ENCODE measurements around the gene ZNF70. TPM values are rescaled to one million over a fixed set of nuclear protein-coding genes. Genes with fewer than 3 reads are reported as not detected.

Gene ZNF70
- total and polyA plus RNA-seq, 2 of the 13 experiments (the other 11 are each of a cell fraction or from before 2014, with no cell fraction given), result 0.62 to 3.6 TPM

DNA sequence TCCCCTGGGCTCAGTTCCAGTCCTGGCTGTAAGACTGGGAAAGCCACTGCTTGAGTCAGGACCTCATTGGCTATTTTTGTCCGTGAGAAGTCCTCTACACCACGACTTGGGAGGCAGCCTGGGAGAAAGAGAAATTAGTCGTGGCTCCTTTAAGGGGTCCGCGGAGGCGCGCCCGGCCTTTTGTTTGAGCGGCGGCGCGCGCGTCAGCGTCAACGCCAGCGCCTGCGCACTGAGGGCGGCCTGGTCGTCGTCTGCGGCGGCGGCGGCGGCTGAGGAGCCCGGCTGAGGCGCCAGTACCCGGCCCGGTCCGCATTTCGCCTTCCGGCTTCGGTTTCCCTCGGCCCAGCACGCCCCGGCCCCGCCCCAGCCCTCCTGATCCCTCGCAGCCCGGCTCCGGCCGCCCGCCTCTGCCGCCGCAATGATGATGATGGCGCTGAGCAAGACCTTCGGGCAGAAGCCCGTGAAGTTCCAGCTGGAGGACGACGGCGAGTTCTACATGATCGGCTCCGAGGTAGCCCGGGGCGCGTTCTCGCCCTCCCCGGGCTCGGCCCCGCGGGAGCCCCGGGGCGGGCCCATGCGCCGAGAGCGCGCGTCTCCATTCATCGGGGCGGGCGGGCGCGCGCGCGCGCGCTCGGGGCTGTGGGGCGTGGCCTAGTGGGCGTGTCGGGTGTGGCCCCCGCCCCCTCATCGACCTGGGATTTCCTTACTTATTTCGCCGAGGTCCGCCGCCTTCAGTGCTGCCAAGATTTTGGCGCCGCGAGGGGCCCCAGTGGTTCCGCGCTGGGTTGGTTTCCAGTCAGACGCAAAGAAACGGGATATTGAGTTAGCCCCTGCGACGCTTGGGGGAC lies 36.1 kb upstream of the ZNF70 start, which contains the start of gene SMARCB1 (continued):
- TF ChIP-seq, protein P1, sequence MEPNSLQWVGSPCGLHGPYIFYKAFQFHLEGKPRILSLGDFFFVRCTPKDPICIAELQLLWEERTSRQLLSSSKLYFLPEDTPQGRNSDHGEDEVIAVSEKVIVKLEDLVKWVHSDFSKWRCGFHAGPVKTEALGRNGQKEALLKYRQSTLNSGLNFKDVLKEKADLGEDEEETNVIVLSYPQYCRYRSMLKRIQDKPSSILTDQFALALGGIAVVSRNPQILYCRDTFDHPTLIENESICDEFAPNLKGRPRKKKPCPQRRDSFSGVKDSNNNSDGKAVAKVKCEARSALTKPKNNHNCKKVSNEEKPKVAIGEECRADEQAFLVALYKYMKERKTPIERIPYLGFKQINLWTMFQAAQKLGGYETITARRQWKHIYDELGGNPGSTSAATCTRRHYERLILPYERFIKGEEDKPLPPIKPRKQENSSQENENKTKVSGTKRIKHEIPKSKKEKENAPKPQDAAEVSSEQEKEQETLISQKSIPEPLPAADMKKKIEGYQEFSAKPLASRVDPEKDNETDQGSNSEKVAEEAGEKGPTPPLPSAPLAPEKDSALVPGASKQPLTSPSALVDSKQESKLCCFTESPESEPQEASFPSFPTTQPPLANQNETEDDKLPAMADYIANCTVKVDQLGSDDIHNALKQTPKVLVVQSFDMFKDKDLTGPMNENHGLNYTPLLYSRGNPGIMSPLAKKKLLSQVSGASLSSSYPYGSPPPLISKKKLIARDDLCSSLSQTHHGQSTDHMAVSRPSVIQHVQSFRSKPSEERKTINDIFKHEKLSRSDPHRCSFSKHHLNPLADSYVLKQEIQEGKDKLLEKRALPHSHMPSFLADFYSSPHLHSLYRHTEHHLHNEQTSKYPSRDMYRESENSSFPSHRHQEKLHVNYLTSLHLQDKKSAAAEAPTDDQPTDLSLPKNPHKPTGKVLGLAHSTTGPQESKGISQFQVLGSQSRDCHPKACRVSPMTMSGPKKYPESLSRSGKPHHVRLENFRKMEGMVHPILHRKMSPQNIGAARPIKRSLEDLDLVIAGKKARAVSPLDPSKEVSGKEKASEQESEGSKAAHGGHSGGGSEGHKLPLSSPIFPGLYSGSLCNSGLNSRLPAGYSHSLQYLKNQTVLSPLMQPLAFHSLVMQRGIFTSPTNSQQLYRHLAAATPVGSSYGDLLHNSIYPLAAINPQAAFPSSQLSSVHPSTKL (CRISPR knock-in tag; IDR thresholded peaks at IDR 0.05), result no peak
- TF ChIP-seq ZNF772 (CRISPR knock-in tag; IDR thresholded peaks at IDR 0.05) (no peak), KMT2B (CRISPR knock-in tag; IDR thresholded peaks at IDR 0.05) (no peak), ZNF296 (CRISPR knock-in tag; conservative IDR thresholded peaks at IDR 0.05) (no peak), BRCA1 (CRISPR knock-in tag; IDR thresholded peaks at IDR 0.05) (no peak), ZNF263 (CRISPR knock-in tag; IDR thresholded peaks at IDR 0.05) (no peak), RARG (CRISPR knock-in tag; IDR thresholded peaks at IDR 0.05; ENCODE audit: low read depth) (no peak), CBFB (CRISPR knock-in tag; IDR thresholded peaks at IDR 0.05) (0 out of 2 replicates have a peak, but pooled peaks have one; percentile 9), NFYB (CRISPR knock-in tag; IDR thresholded peaks at IDR 0.05) (no peak), FOXA1 (IDR thresholded peaks at IDR 0.05) (no peak), FOXA1 (CRISPR knock-in tag; IDR thresholded peaks at IDR 0.05) (no peak), MED13 (CRISPR knock-in tag; IDR thresholded peaks at IDR 0.05) (no peak), ZNF101 (CRISPR knock-in tag; IDR thresholded peaks at IDR 0.05; ENCODE audit: borderline replicate concordance, low read depth) (no peak)
- TF ChIP-seq, protein P2, sequence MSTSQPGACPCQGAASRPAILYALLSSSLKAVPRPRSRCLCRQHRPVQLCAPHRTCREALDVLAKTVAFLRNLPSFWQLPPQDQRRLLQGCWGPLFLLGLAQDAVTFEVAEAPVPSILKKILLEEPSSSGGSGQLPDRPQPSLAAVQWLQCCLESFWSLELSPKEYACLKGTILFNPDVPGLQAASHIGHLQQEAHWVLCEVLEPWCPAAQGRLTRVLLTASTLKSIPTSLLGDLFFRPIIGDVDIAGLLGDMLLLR (CRISPR knock-in tag; IDR thresholded peaks at IDR 0.05), result peak; percentile 66
- TF ChIP-seq, protein P3, sequence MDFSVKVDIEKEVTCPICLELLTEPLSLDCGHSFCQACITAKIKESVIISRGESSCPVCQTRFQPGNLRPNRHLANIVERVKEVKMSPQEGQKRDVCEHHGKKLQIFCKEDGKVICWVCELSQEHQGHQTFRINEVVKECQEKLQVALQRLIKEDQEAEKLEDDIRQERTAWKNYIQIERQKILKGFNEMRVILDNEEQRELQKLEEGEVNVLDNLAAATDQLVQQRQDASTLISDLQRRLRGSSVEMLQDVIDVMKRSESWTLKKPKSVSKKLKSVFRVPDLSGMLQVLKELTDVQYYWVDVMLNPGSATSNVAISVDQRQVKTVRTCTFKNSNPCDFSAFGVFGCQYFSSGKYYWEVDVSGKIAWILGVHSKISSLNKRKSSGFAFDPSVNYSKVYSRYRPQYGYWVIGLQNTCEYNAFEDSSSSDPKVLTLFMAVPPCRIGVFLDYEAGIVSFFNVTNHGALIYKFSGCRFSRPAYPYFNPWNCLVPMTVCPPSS (IDR thresholded peaks at IDR 0.05), result no peak
- TF ChIP-seq, protein P4, sequence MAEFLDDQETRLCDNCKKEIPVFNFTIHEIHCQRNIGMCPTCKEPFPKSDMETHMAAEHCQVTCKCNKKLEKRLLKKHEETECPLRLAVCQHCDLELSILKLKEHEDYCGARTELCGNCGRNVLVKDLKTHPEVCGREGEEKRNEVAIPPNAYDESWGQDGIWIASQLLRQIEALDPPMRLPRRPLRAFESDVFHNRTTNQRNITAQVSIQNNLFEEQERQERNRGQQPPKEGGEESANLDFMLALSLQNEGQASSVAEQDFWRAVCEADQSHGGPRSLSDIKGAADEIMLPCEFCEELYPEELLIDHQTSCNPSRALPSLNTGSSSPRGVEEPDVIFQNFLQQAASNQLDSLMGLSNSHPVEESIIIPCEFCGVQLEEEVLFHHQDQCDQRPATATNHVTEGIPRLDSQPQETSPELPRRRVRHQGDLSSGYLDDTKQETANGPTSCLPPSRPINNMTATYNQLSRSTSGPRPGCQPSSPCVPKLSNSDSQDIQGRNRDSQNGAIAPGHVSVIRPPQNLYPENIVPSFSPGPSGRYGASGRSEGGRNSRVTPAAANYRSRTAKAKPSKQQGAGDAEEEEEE (CRISPR knock-in tag; IDR thresholded peaks at IDR 0.05; ENCODE audit: borderline replicate concordance), result no peak
- TF ChIP-seq, protein P5, sequence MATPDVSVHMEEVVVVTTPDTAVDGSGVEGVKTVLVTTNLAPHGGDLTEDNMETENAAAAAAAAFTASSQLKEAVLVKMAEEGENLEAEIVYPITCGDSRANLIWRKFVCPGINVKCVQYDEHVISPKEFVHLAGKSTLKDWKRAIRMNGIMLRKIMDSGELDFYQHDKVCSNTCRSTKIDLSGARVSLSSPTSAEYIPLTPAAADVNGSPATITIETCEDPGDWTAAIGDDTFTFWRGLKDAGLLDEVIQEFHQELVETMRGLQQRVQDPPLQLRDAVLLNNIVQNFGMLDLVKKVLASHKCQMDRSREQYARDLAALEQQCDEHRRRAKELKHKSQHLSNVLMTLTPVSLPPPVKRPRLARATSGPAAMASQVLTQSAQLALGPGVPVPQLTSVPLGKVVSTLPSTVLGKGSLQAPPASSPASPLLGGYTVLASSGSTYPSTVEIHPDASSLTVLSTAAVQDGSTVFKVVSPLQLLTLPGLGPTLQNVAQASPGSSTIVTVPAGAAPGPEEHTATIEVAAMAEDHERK (CRISPR knock-in tag; IDR thresholded peaks at IDR 0.05; ENCODE audit: low read depth), result peak; percentile 84
- TF ChIP-seq, protein P6, sequence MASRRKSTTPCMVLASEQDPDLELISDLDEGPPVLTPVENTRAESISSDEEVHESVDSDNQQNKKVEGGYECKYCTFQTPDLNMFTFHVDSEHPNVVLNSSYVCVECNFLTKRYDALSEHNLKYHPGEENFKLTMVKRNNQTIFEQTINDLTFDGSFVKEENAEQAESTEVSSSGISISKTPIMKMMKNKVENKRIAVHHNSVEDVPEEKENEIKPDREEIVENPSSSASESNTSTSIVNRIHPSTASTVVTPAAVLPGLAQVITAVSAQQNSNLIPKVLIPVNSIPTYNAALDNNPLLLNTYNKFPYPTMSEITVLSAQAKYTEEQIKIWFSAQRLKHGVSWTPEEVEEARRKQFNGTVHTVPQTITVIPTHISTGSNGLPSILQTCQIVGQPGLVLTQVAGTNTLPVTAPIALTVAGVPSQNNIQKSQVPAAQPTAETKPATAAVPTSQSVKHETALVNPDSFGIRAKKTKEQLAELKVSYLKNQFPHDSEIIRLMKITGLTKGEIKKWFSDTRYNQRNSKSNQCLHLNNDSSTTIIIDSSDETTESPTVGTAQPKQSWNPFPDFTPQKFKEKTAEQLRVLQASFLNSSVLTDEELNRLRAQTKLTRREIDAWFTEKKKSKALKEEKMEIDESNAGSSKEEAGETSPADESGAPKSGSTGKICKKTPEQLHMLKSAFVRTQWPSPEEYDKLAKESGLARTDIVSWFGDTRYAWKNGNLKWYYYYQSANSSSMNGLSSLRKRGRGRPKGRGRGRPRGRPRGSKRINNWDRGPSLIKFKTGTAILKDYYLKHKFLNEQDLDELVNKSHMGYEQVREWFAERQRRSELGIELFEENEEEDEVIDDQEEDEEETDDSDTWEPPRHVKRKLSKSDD (CRISPR knock-in tag; IDR thresholded peaks at IDR 0.05; ENCODE audit: low read depth), result no peak
